K562 (cell line): Measurements from ENCODE around the gene GAS2L1.

Source experiments
- CTCF ChIP-seq, 3 experiments: IDR thresholded peaks in 2 of 3; conservative IDR thresholded peaks in 1 of 3; 2 replicates each; pipeline ENCODE4 v1.5.1; 2011 to 2012; ENCODE audit warnings: low read length in 3 of 3, mild to moderate bottlenecking in 3 of 3, control low read depth in 2 of 3, improper control_type of control experiment in 1 of 3, inconsistent platforms in 1 of 3, low read depth in 1 of 3, mixed read lengths in 1 of 3, moderate library complexity in 1 of 3; ENCODE audit not compliant: insufficient read depth in 2 of 3
- FOXP1 ChIP-seq: sonication (generic); formaldehyde crosslinking; IDR thresholded peaks from 2 replicates; pipeline ENCODE4 v1.8.0; 2022; ENCODE audit warnings: mild to moderate bottlenecking, missing genetic modification reagents
- HOXB6 ChIP-seq: fragments of 250-450 bp; sonication (Bioruptor Pico); IDR thresholded peaks from 2 replicates; pipeline ENCODE4 v1.5.1; 2022; ENCODE audit warnings: mild to moderate bottlenecking, borderline replicate concordance
- JUND ChIP-seq, 2 experiments: IDR thresholded peaks; 2 replicates in 1 of 2; 3 replicates in 1 of 2; pipeline ENCODE4 v1.6.1; 2011; ENCODE audit warnings: borderline replicate concordance in 2 of 2, low read depth in 2 of 2, low read length in 2 of 2, improper control_type of control experiment in 1 of 2, missing biosample characterization in 1 of 2, missing genetic modification characterization in 1 of 2, missing genetic modification reagents in 1 of 2
- ZBTB8A ChIP-seq: fragments of 450-650 bp; IDR thresholded peaks from 2 replicates; pipeline ENCODE4 v1.6.1; 2018; ENCODE audit warnings: mild to moderate bottlenecking, moderate library complexity; ENCODE audit not compliant: partially characterized antibody
- ZNF121 ChIP-seq: sonication (generic); formaldehyde crosslinking; conservative IDR thresholded peaks from 2 replicates; pipeline ENCODE4 v1.8.0; 2022; ENCODE audit warnings: missing genetic modification reagents
- ZNF274 ChIP-seq: IDR thresholded peaks from 2 replicates; pipeline ENCODE4 v1.6.1; 2011; ENCODE audit warnings: low read depth, mild to moderate bottlenecking, low read length, moderate library complexity, borderline replicate concordance
- TF ChIP-seq, protein P1 (sequence below): fragments of 450-650 bp; conservative IDR thresholded peaks from 2 replicates; pipeline ENCODE4 v1.6.1; 2016; ENCODE audit warnings: missing genetic modification characterization, low read depth, mild to moderate bottlenecking, missing compliant biosample characterization, moderate library complexity

- TF ChIP-seq CTCF (IDR thresholded peaks at IDR 0.05 in 2 of 3, conservative IDR thresholded peaks at IDR 0.05 in 1 of 3; ENCODE audit: insufficient read depth in 2 of 3, low read depth in 1 of 3, low read length in 3 of 3), result no peak
- no peak for TF ChIP-seq ZNF274
- TF ChIP-seq FOXP1 (CRISPR knock-in tag), result no peak
- TF ChIP-seq, protein P1, sequence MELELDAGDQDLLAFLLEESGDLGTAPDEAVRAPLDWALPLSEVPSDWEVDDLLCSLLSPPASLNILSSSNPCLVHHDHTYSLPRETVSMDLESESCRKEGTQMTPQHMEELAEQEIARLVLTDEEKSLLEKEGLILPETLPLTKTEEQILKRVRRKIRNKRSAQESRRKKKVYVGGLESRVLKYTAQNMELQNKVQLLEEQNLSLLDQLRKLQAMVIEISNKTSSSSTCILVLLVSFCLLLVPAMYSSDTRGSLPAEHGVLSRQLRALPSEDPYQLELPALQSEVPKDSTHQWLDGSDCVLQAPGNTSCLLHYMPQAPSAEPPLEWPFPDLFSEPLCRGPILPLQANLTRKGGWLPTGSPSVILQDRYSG, result no peak
- TF ChIP-seq ZBTB8A, result no peak
- no peak for TF ChIP-seq JUND (IDR thresholded peaks at IDR 0.05; ENCODE audit: borderline replicate concordance, low read depth, low read length)
- TF ChIP-seq JUND (tag; IDR thresholded peaks at IDR 0.05; ENCODE audit: borderline replicate concordance, low read depth, low read length), result no peak
- no peak for TF ChIP-seq ZNF121 (CRISPR knock-in tag)
- no peak for TF ChIP-seq HOXB6 (CRISPR knock-in tag)
Measured at GRCh38 chr22:29298641-29299040, 7.8 kb upstream of the GAS2L1 start.
